MCF 10A (cell line): ENCODE results near the gene THAP12. TPM values are rescaled to one million over a fixed set of nuclear protein-coding genes. Genes with fewer than 3 reads are reported as not detected.

Experiments
- BruUV-seq: library from RNA; stranded (reverse); fragments of 400-500 nt; replicated peaks from 2 replicates; lab custom pipeline; 2021; lab: Mats Ljungman, UMichigan
- CTCF ChIA-PET: fragments of 300-600 bp; sonication (Branson Sonifier 250); formaldehyde crosslinking; extraction: SDS; loops from one replicate; lab custom pipeline; 2021; ENCODE audit warnings: antibody characterized with exemption, inconsistent platforms; lab: Yijun Ruan, JAX
- POLR2A ChIA-PET: fragments of 300-600, 350-650 bp; sonication (Branson Sonifier 250); formaldehyde crosslinking; extraction: SDS; loops from one replicate; lab custom pipeline; 2020; ENCODE audit warnings: antibody characterized with exemption, inconsistent platforms; lab: Yijun Ruan, JAX
- DNase-seq: peaks from one replicate; pipeline ENCODE4 v3.0.0-alpha.2; 2018; ENCODE audit not compliant: unreplicated experiment
- H3K27ac Mint-ChIP-seq: one replicate; pipeline ENCODE4 v1.8.0; 2022; ENCODE audit warnings: mild to moderate bottlenecking, low read depth, mixed read lengths; ENCODE audit not compliant: unreplicated experiment
- H3K27me3 Mint-ChIP-seq: one replicate; pipeline ENCODE4 v1.8.0; 2022; ENCODE audit warnings: mixed read lengths; ENCODE audit not compliant: insufficient read depth, unreplicated experiment
- H3K36me3 Mint-ChIP-seq: one replicate; pipeline ENCODE4 v1.8.0; 2022; ENCODE audit warnings: mild to moderate bottlenecking, moderate library complexity, mixed read lengths; ENCODE audit not compliant: insufficient read depth, unreplicated experiment
- H3K4me1 Mint-ChIP-seq: one replicate; pipeline ENCODE4 v1.8.0; 2022; ENCODE audit warnings: mixed read lengths; ENCODE audit not compliant: insufficient read depth, unreplicated experiment
- H3K4me3 Mint-ChIP-seq: one replicate; pipeline ENCODE4 v1.8.0; 2022; ENCODE audit warnings: mild to moderate bottlenecking, moderate library complexity, mixed read lengths; ENCODE audit not compliant: unreplicated experiment
- H3K9me3 Mint-ChIP-seq: one replicate; pipeline ENCODE4 v1.8.0; 2022; ENCODE audit warnings: mixed read lengths; ENCODE audit not compliant: unreplicated experiment
- CTCF ChIP-seq: fragments of 200-600 bp; IDR thresholded peaks from one replicate; pipeline ENCODE4 v1.8.0; 2022; ENCODE audit warnings: antibody characterized with exemption, mild to moderate bottlenecking; ENCODE audit not compliant: unreplicated experiment
- intact Hi-C: fragments of 100-400 bp; cut with micrococcal nuclease; formaldehyde crosslinking; loops from 2 replicates; pipeline ENCODE4 v1.14.1; 2022
- total RNA-seq: library from RNA; stranded (reverse); gene quantifications from 2 replicates; pipeline ENCODE4 v1.2.3, GENCODE V29; 2022

THAP12 gene
- total RNA-seq, 1 experiment from 2014 or later = 49.3 TPM

- Mint-ChIP-seq H3K27ac (no peak overlapping the region), H3K4me1 (peaks cover 9% of the 10 kb centered on the region), H3K27me3 (no peaks in the 10 kb centered on the region), H3K4me3 (no peak overlapping the region), H3K9me3 (no peaks in the 10 kb centered on the region), H3K36me3 (no peaks in the 10 kb centered on the region)
- no peak for TF ChIP-seq CTCF
- no peak for DNase-seq
- BruUV-seq = no TSS peak
- ChIA-PET POLR2A (interaction anchor here (0.8 kb wide), 1 partner anchor 106 kb away, joined by 3 read pairs; no protein-coding TSS in a partner anchor), CTCF (interaction anchor here (0.5 to 15.0 kb wide), 6 partner anchors 23 to 1430 kb away, joined by 3 to 271 read pairs (median 4); partner anchors contain the start of gene WNT11)
- intact Hi-C loops = loop anchor here (5.0 kb wide), 1 partner anchor 158 kb away; no protein-coding TSS in a partner anchor
These were observed 65.6 kb downstream of the THAP12 start for GRCh38 chr11:76315182-76315853.

GRCh38 chr11:76314741-76315090 lies 66.2 kb downstream of the THAP12 start:
- H3K9me3 Mint-ChIP-seq = no peaks in the 10 kb centered on the region
- H3K4me1 Mint-ChIP-seq = peaks cover 9% of the 10 kb centered on the region
- POLR2A ChIA-PET = interaction anchor here (0.8 kb wide), 1 partner anchor 106 kb away, joined by 3 read pairs; no protein-coding TSS in a partner anchor
- TF ChIP-seq CTCF = no peak
- H3K36me3 Mint-ChIP-seq = no peaks in the 10 kb centered on the region
- H3K27me3 Mint-ChIP-seq = no peaks in the 10 kb centered on the region
- intact Hi-C loops = loop anchor here (5.0 kb wide), 1 partner anchor 157 kb away; no protein-coding TSS in a partner anchor
- CTCF ChIA-PET = interaction anchor here (0.5 to 15.0 kb wide), 5 partner anchors 49 to 1431 kb away, joined by 3 to 271 read pairs (median 4); partner anchors contain the start of gene WNT11
- H3K27ac Mint-ChIP-seq = no peak overlapping the region
- DNase-seq = no peak
- H3K4me3 Mint-ChIP-seq = no peak overlapping the region
- no TSS peak for BruUV-seq

- Mint-ChIP-seq H3K27me3 (no peaks in the 10 kb centered on the region), H3K9me3 (no peaks in the 10 kb centered on the region), H3K36me3 (no peaks in the 10 kb centered on the region), H3K4me1 (peaks cover 9% of the 10 kb centered on the region), H3K27ac (no peak overlapping the region), H3K4me3 (no peak overlapping the region)
- POLR2A ChIA-PET = interaction anchor here (0.8 kb wide), 1 partner anchor 105 kb away, joined by 3 read pairs; no protein-coding TSS in a partner anchor
- BruUV-seq = no TSS peak
- CTCF ChIA-PET = interaction anchor here (0.6 to 15.0 kb wide), 5 partner anchors 49 to 417 kb away, joined by 3 to 271 read pairs (median 3); partner anchors contain the start of gene WNT11
- DNase-seq = no peak
- intact Hi-C loops = no loop called here
- TF ChIP-seq CTCF = no peak
These were observed 66.8 kb downstream of the THAP12 start for GRCh38 chr11:76313913-76314740.

- H3K27me3 Mint-ChIP-seq = no peaks in the 10 kb centered on the region
These were observed 67.7 kb downstream of the THAP12 start for GRCh38 chr11:76313271-76313670.

More at GRCh38 chr11:76313271-76313670, 67.7 kb downstream of the THAP12 start:
- no peak overlapping the region for H3K4me3 Mint-ChIP-seq
- DNase-seq = no peak
- BruUV-seq = no TSS peak
- H3K36me3 Mint-ChIP-seq = no peaks in the 10 kb centered on the region
- intact Hi-C loops = no loop called here
- TF ChIP-seq CTCF = no peak
- H3K4me1 Mint-ChIP-seq = peaks cover 9% of the 10 kb centered on the region
- POLR2A ChIA-PET = no interaction called here
- H3K27ac Mint-ChIP-seq = no peak overlapping the region
- CTCF ChIA-PET = interaction anchor here (0.6 to 15.0 kb wide), 3 partner anchors 105 to 767 kb away, joined by 3 to 271 read pairs (median 5); partner anchors contain the start of gene WNT11
- no peaks in the 10 kb centered on the region for H3K9me3 Mint-ChIP-seq
